ENCODE data around the gene SCGB1C1.

DNA sequence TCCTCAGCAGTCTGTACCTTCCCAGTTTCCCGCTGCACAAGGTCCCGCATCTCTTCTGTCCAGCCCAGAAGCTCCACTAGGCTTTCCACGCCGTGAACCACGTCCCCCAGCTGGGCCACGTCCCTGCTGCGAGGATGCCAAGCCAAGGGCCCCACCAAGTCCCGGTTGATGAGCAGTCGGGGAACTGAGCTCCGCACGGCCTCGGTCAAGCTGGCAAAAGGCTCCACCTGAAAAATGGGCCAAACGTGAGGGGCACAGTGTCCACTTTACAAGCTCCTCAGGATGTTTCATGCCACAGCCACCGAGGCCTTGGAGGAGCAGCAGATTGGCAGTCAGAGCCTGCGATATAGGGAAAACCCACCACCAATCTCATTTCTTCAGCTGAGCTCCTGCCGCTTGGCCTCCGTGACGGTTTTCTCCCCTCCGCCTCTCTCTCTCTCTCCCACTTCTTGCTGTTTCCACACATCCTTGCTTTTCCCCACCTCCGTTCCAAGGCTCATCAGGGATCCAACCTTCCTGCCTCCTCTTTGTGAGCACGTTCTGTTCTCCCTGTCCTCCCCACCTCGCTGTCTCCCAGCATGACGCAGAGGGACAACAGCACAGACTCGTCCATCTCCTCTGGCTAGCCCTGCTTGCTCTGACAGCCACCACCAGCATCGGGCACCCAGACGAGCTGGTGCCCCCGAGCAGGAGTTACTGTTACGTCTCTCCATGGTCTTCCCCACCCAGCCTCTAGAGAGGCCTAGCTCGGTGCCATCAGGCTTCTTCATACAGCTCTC lies 26.1 kb downstream of the SCGB1C1 start:
- TF ChIP-seq, protein P1, sequence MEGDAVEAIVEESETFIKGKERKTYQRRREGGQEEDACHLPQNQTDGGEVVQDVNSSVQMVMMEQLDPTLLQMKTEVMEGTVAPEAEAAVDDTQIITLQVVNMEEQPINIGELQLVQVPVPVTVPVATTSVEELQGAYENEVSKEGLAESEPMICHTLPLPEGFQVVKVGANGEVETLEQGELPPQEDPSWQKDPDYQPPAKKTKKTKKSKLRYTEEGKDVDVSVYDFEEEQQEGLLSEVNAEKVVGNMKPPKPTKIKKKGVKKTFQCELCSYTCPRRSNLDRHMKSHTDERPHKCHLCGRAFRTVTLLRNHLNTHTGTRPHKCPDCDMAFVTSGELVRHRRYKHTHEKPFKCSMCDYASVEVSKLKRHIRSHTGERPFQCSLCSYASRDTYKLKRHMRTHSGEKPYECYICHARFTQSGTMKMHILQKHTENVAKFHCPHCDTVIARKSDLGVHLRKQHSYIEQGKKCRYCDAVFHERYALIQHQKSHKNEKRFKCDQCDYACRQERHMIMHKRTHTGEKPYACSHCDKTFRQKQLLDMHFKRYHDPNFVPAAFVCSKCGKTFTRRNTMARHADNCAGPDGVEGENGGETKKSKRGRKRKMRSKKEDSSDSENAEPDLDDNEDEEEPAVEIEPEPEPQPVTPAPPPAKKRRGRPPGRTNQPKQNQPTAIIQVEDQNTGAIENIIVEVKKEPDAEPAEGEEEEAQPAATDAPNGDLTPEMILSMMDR (IDR thresholded peaks at IDR 0.05; ENCODE audit: insufficient read depth, low read length), result no peak
- no peak for TF ChIP-seq POLR2AphosphoS5 (IDR thresholded peaks at IDR 0.05; ENCODE audit: low read depth)
- TF ChIP-seq, protein P2, sequence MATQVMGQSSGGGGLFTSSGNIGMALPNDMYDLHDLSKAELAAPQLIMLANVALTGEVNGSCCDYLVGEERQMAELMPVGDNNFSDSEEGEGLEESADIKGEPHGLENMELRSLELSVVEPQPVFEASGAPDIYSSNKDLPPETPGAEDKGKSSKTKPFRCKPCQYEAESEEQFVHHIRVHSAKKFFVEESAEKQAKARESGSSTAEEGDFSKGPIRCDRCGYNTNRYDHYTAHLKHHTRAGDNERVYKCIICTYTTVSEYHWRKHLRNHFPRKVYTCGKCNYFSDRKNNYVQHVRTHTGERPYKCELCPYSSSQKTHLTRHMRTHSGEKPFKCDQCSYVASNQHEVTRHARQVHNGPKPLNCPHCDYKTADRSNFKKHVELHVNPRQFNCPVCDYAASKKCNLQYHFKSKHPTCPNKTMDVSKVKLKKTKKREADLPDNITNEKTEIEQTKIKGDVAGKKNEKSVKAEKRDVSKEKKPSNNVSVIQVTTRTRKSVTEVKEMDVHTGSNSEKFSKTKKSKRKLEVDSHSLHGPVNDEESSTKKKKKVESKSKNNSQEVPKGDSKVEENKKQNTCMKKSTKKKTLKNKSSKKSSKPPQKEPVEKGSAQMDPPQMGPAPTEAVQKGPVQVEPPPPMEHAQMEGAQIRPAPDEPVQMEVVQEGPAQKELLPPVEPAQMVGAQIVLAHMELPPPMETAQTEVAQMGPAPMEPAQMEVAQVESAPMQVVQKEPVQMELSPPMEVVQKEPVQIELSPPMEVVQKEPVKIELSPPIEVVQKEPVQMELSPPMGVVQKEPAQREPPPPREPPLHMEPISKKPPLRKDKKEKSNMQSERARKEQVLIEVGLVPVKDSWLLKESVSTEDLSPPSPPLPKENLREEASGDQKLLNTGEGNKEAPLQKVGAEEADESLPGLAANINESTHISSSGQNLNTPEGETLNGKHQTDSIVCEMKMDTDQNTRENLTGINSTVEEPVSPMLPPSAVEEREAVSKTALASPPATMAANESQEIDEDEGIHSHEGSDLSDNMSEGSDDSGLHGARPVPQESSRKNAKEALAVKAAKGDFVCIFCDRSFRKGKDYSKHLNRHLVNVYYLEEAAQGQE (IDR thresholded peaks at IDR 0.05; ENCODE audit: insufficient replicate concordance, low read depth), result no peak
- TF ChIP-seq GABPA (IDR thresholded peaks at IDR 0.05; ENCODE audit: low read depth), result no peak
- no peak for TF ChIP-seq SPI1 (IDR thresholded peaks at IDR 0.05; ENCODE audit: borderline replicate concordance, low read depth)

Data from HL-60 (cell line).